Astrocyte of the cerebellum (primary cell): ENCODE data around the gene TBX3.
A peak's percentile ranks its signal among the peaks of the same experiment; 100 is the strongest.

Experiments
- DNase-seq: peaks from one replicate; pipeline ENCODE4 v3.0.0-alpha.2; 2011; ENCODE audit warnings: low read depth
- H3K4me3 ChIP-seq: 2 replicates; pipeline ENCODE4 v1.5.1; 2011; ENCODE audit warnings: mild to moderate bottlenecking, low read depth, low read length, moderate library complexity
- in situ Hi-C: cut with HindIII; loops from 2 replicates; pipeline ENCODE4 v1.10.0; 2017; ENCODE audit warnings: low sequenced_read_pairs
- TF ChIP-seq, protein P1 (sequence below): IDR thresholded peaks from 2 replicates; pipeline ENCODE4 v1.5.1; 2012; ENCODE audit warnings: low read length, low read depth, moderate library complexity, mild to moderate bottlenecking; ENCODE audit errors: missing control alignments

The TBX3 gene

DNA sequence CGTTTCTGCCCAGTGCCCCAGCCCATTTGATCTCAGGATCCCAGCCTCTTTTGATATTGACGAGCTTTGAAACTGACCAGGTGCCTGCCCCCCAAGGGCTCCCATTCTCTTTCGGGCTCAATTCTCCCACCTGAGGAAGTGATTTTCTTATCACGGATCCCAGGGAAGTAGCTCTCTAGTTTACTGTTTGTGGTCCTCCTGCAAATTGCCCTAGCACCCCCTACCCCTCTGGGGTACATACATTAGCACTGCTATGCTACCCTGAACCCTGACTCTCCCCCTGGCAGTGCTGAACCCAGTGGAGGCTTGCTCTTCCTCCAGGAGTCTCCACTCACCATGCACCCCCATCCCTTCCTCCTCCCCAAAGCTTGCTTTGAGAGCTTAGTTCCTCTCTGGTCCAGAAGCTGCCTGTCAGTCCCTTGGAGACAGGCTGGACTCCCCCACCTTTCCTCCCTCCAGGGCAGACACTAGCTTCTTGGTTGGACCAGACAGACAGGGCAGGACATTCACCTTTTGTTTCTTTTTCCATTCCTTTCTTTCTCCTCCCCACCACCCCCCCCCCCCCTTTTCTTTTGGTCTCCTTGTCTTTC lies 4.4 kb upstream of the TBX3 start:
- TF ChIP-seq, protein P1, sequence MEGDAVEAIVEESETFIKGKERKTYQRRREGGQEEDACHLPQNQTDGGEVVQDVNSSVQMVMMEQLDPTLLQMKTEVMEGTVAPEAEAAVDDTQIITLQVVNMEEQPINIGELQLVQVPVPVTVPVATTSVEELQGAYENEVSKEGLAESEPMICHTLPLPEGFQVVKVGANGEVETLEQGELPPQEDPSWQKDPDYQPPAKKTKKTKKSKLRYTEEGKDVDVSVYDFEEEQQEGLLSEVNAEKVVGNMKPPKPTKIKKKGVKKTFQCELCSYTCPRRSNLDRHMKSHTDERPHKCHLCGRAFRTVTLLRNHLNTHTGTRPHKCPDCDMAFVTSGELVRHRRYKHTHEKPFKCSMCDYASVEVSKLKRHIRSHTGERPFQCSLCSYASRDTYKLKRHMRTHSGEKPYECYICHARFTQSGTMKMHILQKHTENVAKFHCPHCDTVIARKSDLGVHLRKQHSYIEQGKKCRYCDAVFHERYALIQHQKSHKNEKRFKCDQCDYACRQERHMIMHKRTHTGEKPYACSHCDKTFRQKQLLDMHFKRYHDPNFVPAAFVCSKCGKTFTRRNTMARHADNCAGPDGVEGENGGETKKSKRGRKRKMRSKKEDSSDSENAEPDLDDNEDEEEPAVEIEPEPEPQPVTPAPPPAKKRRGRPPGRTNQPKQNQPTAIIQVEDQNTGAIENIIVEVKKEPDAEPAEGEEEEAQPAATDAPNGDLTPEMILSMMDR: no peak
- H3K4me3 ChIP-seq: no peak overlapping the region
- DNase-seq: no peak
- in situ Hi-C loops: loop anchor here (5.0 to 25.0 kb wide), 3 partner anchors 459 to 1266 kb away; no protein-coding TSS in a partner anchor

DNA sequence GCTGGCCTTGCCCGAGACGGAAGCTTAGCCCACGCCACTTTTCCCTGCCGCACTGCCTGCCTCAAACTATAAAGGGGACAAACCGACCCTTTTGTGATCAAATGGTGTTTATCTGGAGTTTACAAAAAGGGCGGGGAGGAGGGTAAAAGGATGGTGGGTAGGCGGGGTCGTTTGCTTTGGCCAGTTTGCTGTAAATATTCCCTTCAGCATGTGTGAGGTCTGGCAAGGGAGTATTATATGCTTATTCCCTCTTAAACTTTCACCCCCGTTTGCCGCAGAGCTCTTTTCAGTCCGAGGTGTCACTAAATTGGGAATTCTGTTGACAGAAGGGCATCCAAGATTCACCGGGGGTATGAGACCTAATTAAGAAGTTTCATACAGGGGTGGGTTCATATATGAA lies 3.8 kb upstream of the TBX3 start:
- H3K4me3 ChIP-seq: no peak overlapping the region

DNA sequence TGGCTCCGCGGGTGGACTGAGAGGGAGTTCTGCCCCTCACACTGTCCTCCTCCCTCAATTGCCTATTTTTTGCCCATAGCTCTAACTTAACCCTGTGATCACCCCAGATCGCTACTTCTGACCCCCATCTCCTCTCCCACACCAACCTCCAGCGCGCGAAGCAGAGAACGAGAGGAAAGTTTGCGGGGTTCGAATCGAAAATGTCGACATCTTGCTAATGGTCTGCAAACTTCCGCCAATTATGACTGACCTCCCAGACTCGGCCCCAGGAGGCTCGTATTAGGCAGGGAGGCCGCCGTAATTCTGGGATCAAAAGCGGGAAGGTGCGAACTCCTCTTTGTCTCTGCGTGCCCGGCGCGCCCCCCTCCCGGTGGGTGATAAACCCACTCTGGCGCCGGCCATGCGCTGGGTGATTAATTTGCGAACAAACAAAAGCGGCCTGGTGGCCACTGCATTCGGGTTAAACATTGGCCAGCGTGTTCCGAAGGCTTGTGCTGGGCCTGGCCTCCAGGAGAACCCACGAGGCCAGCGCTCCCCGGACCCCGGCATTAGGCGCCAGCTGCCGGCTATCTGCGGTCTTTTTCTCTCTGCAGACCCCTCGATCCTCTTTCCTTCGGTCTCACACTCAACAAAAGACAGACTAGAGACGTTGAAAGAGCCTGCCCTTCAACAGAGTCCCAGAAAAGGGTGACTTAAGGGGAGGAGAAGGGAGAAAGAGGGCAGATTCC lies 3.0 kb upstream of the TBX3 start:
- in situ Hi-C loops: loop anchor here (5.0 to 25.0 kb wide), 3 partner anchors 460 to 1268 kb away; no protein-coding TSS in a partner anchor
- DNase-seq: no peak
- no peak overlapping the region for H3K4me3 ChIP-seq
- TF ChIP-seq, protein P1: no peak

More for the DNA sequence above, 3.8 kb upstream of the TBX3 start:
- TF ChIP-seq, protein P1: no peak
- in situ Hi-C loops: loop anchor here (5.0 to 25.0 kb wide), 3 partner anchors 459 to 1267 kb away; no protein-coding TSS in a partner anchor
- DNase-seq: no peak

DNA sequence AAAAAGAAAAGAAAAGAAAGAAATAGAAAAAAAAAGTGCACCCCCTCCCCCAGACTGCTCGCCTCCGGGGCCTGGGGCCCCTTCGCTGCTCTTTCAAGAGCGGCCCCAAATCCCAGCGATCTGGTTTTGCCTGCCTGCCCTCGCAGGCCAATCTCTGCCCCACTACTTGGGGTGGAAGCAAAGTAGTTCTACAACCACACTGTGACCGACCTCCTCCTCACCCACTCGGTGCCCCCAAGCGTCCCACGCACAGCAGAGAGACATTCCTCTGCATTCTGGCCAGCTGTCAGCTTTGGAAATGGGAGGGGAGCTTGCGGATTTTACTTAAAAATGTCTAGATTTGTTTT lies 2.4 kb upstream of the TBX3 start:
- no peak for DNase-seq
- H3K4me3 ChIP-seq: no peak overlapping the region
- TF ChIP-seq, protein P1: no peak
- in situ Hi-C loops: loop anchor here (5.0 to 25.0 kb wide), 3 partner anchors 461 to 1268 kb away; no protein-coding TSS in a partner anchor

DNA sequence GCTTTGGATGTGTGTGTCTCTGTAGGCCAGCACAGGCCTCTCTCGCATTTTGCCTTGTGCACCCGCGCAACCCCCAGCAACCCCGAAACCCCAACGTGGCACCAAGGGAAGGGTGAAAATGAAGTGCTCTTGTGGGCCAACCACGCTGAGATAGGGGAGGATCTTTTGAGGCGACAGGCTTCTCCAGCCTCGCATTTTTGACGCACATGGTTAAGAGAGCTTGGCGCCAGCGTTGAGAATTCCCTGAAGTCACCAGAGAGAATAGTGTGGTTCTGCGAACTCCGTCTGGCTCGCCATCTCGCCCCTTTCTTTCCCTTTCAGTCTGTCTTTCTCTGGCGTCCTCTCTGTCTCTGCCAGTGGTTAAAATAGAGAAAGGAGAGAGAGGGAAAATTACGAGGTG lies 1.9 kb upstream of the TBX3 start:
- in situ Hi-C loops: loop anchor here (5.0 to 25.0 kb wide), 3 partner anchors 461 to 1269 kb away; no protein-coding TSS in a partner anchor
- no peak for DNase-seq
- no peak overlapping the region for H3K4me3 ChIP-seq
- TF ChIP-seq, protein P1: no peak

DNA sequence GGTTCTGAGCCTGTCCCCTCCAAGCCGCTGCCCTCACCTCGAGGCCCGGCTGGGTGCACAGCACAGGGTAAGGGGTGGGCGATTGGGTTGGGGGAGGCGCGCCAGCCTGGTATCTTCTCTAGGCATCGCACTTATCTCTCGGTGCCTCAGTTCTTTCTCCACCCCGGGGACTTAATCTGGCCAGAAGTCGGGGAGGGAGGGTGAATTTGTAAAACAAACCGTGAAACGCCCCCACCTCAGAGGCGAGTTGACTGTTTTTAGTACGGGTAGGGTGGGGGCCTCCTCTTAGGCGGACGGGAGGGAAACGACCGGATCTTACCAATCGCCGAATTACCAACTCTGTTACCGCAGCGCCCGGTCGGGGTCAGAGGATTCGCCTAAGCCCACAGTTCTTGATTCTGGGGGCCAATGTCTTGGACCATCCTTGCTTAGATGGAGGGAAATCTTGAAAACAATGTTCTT lies 1.4 kb upstream of the TBX3 start:
- in situ Hi-C loops: loop anchor here (5.0 to 25.0 kb wide), 3 partner anchors 462 to 1269 kb away; no protein-coding TSS in a partner anchor
- DNase-seq: no peak
- peak overlapping the region; percentile 90 for H3K4me3 ChIP-seq
- TF ChIP-seq, protein P1: no peak
